BLaER1 (cell line): ENCODE measurements around the gene SNTG2.

ENCODE experiments used
- H3K27ac ChIP-seq: shearing (Covaris generic); formaldehyde crosslinking; 2 replicates; pipeline ENCODE4 v1.8.1; 2022
- H3K27me3 ChIP-seq: shearing (Covaris generic); formaldehyde crosslinking; 2 replicates; pipeline ENCODE4 v1.8.1; 2022
- H3K36me3 ChIP-seq: shearing (Covaris generic); formaldehyde crosslinking; 2 replicates; pipeline ENCODE4 v1.8.1; 2022
- H3K4me1 ChIP-seq: shearing (Covaris generic); formaldehyde crosslinking; 2 replicates; pipeline ENCODE4 v1.8.1; 2022
- H3K4me2 ChIP-seq: shearing (Covaris generic); formaldehyde crosslinking; 2 replicates; pipeline ENCODE4 v1.8.1; 2022
- H3K4me3 ChIP-seq: shearing (Covaris generic); formaldehyde crosslinking; 2 replicates; pipeline ENCODE4 v1.8.1; 2022
- H3K9ac ChIP-seq: shearing (Covaris generic); formaldehyde crosslinking; 2 replicates; pipeline ENCODE4 v1.8.1; 2022
- H3K9me3 ChIP-seq: shearing (Covaris generic); formaldehyde crosslinking; 2 replicates; pipeline ENCODE4 v1.8.1; 2022
- H4K20me1 ChIP-seq: shearing (Covaris generic); formaldehyde crosslinking; 2 replicates; pipeline ENCODE4 v1.8.1; 2022
- Cebpa-rat ChIP-seq: shearing (Covaris generic); IDR thresholded peaks from 2 replicates; pipeline ENCODE4 v1.8.1; 2022

Gene SNTG2

GRCh38 chr2:1248187-1248586 is 297.5 kb downstream of the SNTG2 start:
- H3K27me3 ChIP-seq = no peaks in the 10 kb centered on the region
- peaks cover 4% of the 10 kb centered on the region; the same call in 1 of the 2 replicates for H3K9me3 ChIP-seq
- H3K4me2 ChIP-seq = no peak overlapping the region

DNA sequence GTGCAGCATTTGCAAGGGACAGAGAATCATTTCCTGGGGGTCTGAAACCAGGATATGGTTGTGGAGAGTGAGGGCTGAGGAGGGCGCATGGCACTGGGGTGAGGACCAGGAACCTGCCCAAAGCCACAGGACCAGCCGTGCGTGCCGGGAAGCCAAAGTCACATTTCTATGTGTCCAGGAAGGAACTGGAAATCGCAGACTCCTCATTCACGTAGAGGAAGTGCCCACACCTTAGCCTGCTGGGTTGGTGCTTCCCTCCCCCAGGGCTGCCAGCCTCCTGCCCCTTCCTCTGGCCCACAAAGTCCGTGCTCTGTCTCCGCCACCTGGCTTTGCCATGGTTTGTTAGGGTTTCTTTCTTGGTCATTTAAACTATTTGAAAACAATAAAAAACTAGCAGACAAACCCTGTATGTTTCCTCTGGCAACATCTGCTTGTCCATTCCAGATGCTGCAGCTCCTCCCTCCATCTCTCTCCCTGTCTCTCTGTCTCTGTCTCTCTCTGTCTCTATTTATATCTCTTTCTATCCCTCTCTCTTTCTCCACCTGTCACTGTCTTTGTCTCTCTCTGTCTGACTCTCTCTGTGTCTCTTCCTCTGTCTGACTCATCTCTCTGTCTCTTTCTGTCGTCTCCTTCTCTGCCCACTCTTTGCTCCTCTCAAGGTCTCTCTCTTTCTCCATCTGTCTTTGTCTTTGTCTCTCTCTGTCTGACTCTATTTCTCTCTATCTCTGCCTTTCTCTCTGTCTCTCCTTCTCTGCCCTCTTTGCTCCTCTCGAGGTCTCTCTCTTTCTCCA is 299.4 kb downstream of the SNTG2 start:
- Histone ChIP-seq H3K36me3 (no peaks in the 10 kb centered on the region), H3K4me2 (peak overlapping the region; percentile 79), H3K4me1 (peaks cover 65% of the 10 kb centered on the region), H3K27ac (peak overlapping the region; percentile 69), H3K9ac (peak overlapping the region; percentile 40; the same call in 1 of the 2 replicates), H4K20me1 (no peaks in the 10 kb centered on the region), H3K9me3 (peaks cover 23% of the 10 kb centered on the region), H3K27me3 (no peaks in the 10 kb centered on the region), H3K4me3 (peak overlapping the region; percentile 8; the same call in 1 of the 2 replicates)
- no peak for TF ChIP-seq Cebpa-rat

More at GRCh38 chr2:1248187-1248586, 297.5 kb downstream of the SNTG2 start:
- H3K9ac ChIP-seq = no peak overlapping the region
- peaks cover 63% of the 10 kb centered on the region for H3K4me1 ChIP-seq
- no peak overlapping the region for H3K4me3 ChIP-seq
- H3K27ac ChIP-seq = no peak overlapping the region
- no peak for TF ChIP-seq Cebpa-rat
- no peaks in the 10 kb centered on the region for H4K20me1 ChIP-seq
- H3K36me3 ChIP-seq = no peaks in the 10 kb centered on the region

DNA sequence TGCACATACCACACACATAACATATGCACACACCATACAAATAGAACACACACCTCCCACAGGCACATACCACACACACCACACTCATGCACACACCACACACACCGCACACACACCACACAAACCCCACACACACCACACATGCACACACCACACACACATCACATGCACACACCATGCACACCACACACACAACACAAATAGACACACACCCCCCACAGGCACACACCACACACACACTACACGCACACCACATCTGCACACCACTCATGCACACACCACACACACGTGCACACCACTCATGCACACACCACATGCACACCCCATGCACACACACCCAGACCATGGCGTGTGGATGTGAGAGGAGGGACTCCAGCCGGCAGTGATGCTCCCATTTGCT is 300.9 kb downstream of the SNTG2 start:
- no peaks in the 10 kb centered on the region for H3K27me3 ChIP-seq
- no peak for TF ChIP-seq Cebpa-rat

DNA sequence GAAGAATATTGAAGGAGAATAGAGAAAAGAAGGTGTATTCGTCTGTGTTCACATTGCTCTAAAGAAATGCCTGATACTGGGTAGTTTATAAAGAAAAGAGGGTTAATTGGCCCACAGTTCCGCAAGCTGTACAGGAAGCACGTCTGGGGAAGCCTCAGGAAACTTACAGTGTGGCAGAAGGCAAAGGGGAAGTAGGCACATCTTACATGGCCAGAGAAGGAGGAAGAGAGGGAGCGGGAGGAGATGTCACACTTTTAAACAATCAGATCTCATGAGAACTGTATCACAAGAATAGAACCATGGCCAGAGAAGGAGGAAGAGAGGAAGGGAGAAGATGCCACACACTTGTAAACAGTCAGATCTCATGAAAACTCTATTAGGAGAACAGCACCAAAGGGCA is 303.0 kb downstream of the SNTG2 start:
- Histone ChIP-seq H3K36me3 (no peaks in the 10 kb centered on the region), H3K4me1 (peaks cover 64% of the 10 kb centered on the region), H4K20me1 (no peaks in the 10 kb centered on the region), H3K4me2 (peak overlapping the region; percentile 48), H3K9me3 (peaks cover 26% of the 10 kb centered on the region), H3K4me3 (0 out of 2 replicates have a peak overlapping the region, but pooled peaks have one; percentile 26), H3K27me3 (no peaks in the 10 kb centered on the region), H3K27ac (0 out of 2 replicates have a peak overlapping the region, but pooled peaks have one; percentile 1), H3K9ac (no peak overlapping the region)
- TF ChIP-seq Cebpa-rat = no peak

More for the DNA sequence above, 300.9 kb downstream of the SNTG2 start:
- Histone ChIP-seq H3K4me3 (no peak overlapping the region), H3K27ac (no peak overlapping the region), H3K4me2 (peak overlapping the region; percentile 79), H3K4me1 (peaks cover 65% of the 10 kb centered on the region), H3K36me3 (no peaks in the 10 kb centered on the region), H4K20me1 (no peaks in the 10 kb centered on the region), H3K9me3 (peaks cover 26% of the 10 kb centered on the region), H3K9ac (no peak overlapping the region)

DNA sequence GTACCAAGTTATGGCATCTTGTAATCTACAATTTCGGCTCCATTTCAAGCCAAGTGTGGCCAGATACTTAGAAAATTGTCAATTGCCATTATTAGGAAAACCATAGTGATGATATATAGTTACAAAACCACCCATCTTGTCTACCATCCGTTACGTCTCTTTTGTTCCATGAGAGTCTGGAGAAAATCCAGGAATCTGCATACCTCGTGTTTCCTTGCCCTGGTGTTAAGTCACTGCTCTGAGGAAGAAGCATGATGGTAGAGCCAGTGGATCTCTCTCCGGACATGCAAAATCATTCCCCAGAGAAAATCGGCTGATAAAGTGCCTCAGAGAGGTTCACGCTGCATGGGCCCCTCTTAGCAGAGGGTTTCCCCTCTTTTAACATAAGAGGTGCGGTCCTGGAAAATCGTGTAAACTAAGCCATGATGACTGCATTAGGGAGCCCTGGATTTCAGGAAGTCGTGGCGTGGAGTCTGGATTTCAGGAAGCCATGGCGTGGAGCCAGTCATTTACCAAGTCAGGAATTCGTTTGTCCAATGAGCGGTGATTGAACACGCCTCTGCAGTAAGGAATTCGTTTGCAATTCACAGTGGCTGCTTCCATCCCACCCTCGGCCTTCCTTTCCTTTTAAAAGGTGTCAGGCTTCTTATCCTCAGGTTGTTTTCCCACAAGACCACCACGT is 304.2 kb downstream of the SNTG2 start:
- Histone ChIP-seq H3K36me3 (no peaks in the 10 kb centered on the region), H3K27ac (no peak overlapping the region), H3K4me2 (no peak overlapping the region), H3K9me3 (peaks cover 26% of the 10 kb centered on the region), H3K4me1 (peaks cover 52% of the 10 kb centered on the region), H3K9ac (no peak overlapping the region), H4K20me1 (no peaks in the 10 kb centered on the region), H3K4me3 (no peak overlapping the region), H3K27me3 (no peaks in the 10 kb centered on the region)
- TF ChIP-seq Cebpa-rat = no peak

- H3K9ac ChIP-seq = no peak overlapping the region
- no peaks in the 10 kb centered on the region for H4K20me1 ChIP-seq
- TF ChIP-seq Cebpa-rat = no peak
- no peaks in the 10 kb centered on the region for H3K27me3 ChIP-seq
- no peak overlapping the region for H3K27ac ChIP-seq
- no peak overlapping the region for H3K4me2 ChIP-seq
- H3K4me3 ChIP-seq = no peak overlapping the region
- peaks cover 32% of the 10 kb centered on the region for H3K4me1 ChIP-seq
- H3K36me3 ChIP-seq = no peaks in the 10 kb centered on the region
- peaks cover 26% of the 10 kb centered on the region for H3K9me3 ChIP-seq
Measured at GRCh38 chr2:1256632-1257324, 306.1 kb downstream of the SNTG2 start.

- no peaks in the 10 kb centered on the region for H3K36me3 ChIP-seq
- H3K27me3 ChIP-seq = no peaks in the 10 kb centered on the region
- H4K20me1 ChIP-seq = no peaks in the 10 kb centered on the region
- H3K4me2 ChIP-seq = no peak overlapping the region
- H3K9ac ChIP-seq = no peak overlapping the region
- H3K27ac ChIP-seq = no peak overlapping the region
- TF ChIP-seq Cebpa-rat = no peak
- no peak overlapping the region for H3K4me3 ChIP-seq
- peaks cover 26% of the 10 kb centered on the region for H3K9me3 ChIP-seq
- H3K4me1 ChIP-seq = peaks cover 26% of the 10 kb centered on the region
Measured at GRCh38 chr2:1257334-1257733, 306.7 kb downstream of the SNTG2 start.

DNA sequence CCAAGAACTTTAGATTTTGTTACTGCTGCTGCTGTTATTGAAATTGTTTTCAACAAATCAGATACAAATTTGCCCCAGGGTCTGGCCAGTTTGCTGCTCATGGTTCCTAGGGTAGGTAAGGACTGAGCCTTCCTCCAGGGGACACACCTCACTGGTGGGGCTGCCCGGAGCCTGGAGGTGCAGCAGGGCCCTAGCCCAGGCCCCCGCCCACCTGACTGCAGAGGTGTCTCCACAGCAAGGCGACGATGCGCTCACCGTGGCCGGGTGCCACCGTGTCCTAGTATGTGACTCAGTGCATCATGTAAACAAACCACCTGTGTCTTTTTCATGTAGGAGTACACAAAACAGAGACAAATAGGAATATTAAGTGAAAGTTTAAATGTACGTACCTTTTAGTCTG is 309.1 kb downstream of the SNTG2 start:
- Histone ChIP-seq H3K27me3 (no peaks in the 10 kb centered on the region), H3K9ac (no peak overlapping the region), H3K4me2 (no peak overlapping the region), H3K9me3 (peaks cover 6% of the 10 kb centered on the region), H3K4me1 (peaks cover 4% of the 10 kb centered on the region; the same call in 1 of the 2 replicates), H3K4me3 (no peak overlapping the region), H3K36me3 (no peaks in the 10 kb centered on the region), H3K27ac (no peak overlapping the region), H4K20me1 (no peaks in the 10 kb centered on the region)
- TF ChIP-seq Cebpa-rat = no peak

- H3K9me3 ChIP-seq = no peaks in the 10 kb centered on the region
- H3K27me3 ChIP-seq = no peaks in the 10 kb centered on the region
- no peak overlapping the region for H3K27ac ChIP-seq
- no peaks in the 10 kb centered on the region for H3K36me3 ChIP-seq
- no peak overlapping the region for H3K4me2 ChIP-seq
- TF ChIP-seq Cebpa-rat = no peak
- no peak overlapping the region for H3K4me3 ChIP-seq
- H3K9ac ChIP-seq = no peak overlapping the region
- no peaks in the 10 kb centered on the region for H3K4me1 ChIP-seq
- no peaks in the 10 kb centered on the region for H4K20me1 ChIP-seq
Measured at GRCh38 chr2:1262609-1263008, 312.0 kb downstream of the SNTG2 start.

DNA sequence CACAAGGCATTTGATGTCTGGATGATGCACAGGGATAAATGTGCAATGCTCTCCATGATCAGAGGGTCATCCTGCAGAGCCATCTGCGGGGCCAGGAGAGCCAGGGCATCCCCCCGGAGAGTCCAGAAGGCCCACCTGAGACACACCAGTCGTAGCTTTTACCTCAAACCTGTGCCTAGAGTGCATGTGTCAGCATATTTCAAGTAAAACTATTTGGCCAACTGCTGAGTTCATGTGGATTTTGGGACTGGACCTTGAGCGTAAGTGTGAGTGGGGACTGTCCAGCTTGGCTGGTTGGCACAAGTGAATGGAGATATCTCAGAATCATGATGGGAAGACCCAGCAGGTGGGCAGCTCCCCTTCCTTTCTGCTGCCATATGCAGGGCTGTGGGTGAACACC is 314.8 kb downstream of the SNTG2 start:
- Histone ChIP-seq H3K27ac (no peak overlapping the region), H3K4me2 (no peak overlapping the region), H3K4me3 (no peak overlapping the region), H4K20me1 (no peaks in the 10 kb centered on the region), H3K27me3 (no peaks in the 10 kb centered on the region), H3K9me3 (no peaks in the 10 kb centered on the region), H3K36me3 (no peaks in the 10 kb centered on the region), H3K4me1 (no peaks in the 10 kb centered on the region), H3K9ac (no peak overlapping the region)
- no peak for TF ChIP-seq Cebpa-rat
